Mesodermal cell (in vitro differentiated cells): ENCODE data around the gene HSDL1.

Experiments used
- H3K27ac ChIP-seq: 2 replicates; pipeline ENCODE4 v1.7.0; 2013; ENCODE audit warnings: mild to moderate bottlenecking, low read depth, low read length, moderate library complexity; ENCODE audit not compliant: severe bottlenecking
- H3K36me3 ChIP-seq: 2 replicates; pipeline ENCODE4 v1.7.1; 2013; ENCODE audit warnings: mild to moderate bottlenecking, low read length, moderate library complexity; ENCODE audit not compliant: control insufficient read depth, insufficient read depth
- H3K4me1 ChIP-seq: one replicate; pipeline ENCODE4 v1.7.1; 2013; ENCODE audit warnings: mild to moderate bottlenecking, low read length; ENCODE audit not compliant: insufficient read depth, control insufficient read depth, poor library complexity, severe bottlenecking
- H3K4me3 ChIP-seq: 2 replicates; pipeline ENCODE4 v1.7.0; 2013; ENCODE audit warnings: low read length, control low read depth, mild to moderate bottlenecking; ENCODE audit not compliant: insufficient read depth, poor library complexity, severe bottlenecking; ENCODE audit errors: extremely low read depth
- H3K9me3 ChIP-seq: 2 replicates; pipeline ENCODE4 v1.7.1; 2013; ENCODE audit warnings: mild to moderate bottlenecking, low read length, moderate library complexity; ENCODE audit not compliant: control insufficient read depth
- WGBS, 2 experiments: methylation state at CpG; one replicate each; pipeline ENCODE4 v1.1.5; 2013; ENCODE audit warnings: missing lambda C conversion rate in 2 of 2; ENCODE audit not compliant: insufficient coverage in 2 of 2; 5-methylcytosine and 5-hydroxymethylcytosine counted together

Gene HSDL1

GRCh38 chr16:84138500-84138823 is 6.5 kb downstream of the HSDL1 start:
- Histone ChIP-seq H3K9me3 (no peaks in the 10 kb centered on the region), H3K4me1 (peaks cover 25% of the 10 kb centered on the region), H3K27ac (peak overlapping the region; percentile 59), H3K36me3 (peaks cover 12% of the 10 kb centered on the region), H3K4me3 (no peak overlapping the region)
- 43% methylated on average over 1 of the region's 2 CpGs for WGBS, 2 experiments

- no peak overlapping the region for H3K27ac ChIP-seq
- H3K9me3 ChIP-seq, result no peaks in the 10 kb centered on the region
- WGBS, 2 experiments, result 83 to 90% methylated on average over 2 to 6 of the region's 7 CpGs
- H3K36me3 ChIP-seq, result peaks cover 10% of the 10 kb centered on the region
- H3K4me3 ChIP-seq, result no peak overlapping the region
- H3K4me1 ChIP-seq, result peaks cover 25% of the 10 kb centered on the region
Observed at GRCh38 chr16:84137769-84138357, 7.1 kb downstream of the HSDL1 start.

- Histone ChIP-seq H3K4me1 (peaks cover 25% of the 10 kb centered on the region), H3K4me3 (no peak overlapping the region), H3K9me3 (no peaks in the 10 kb centered on the region), H3K36me3 (peaks cover 8% of the 10 kb centered on the region), H3K27ac (no peak overlapping the region)
- WGBS, 2 experiments, result 89 to 93% methylated on average over 7 of the region's 8 CpGs
Observed at GRCh38 chr16:84137287-84137686, 7.7 kb downstream of the HSDL1 start.

- 95 to 97% methylated on average over 6 to 7 of the region's 11 CpGs for WGBS, 2 experiments
- peaks cover 7% of the 10 kb centered on the region for H3K36me3 ChIP-seq
- no peak overlapping the region for H3K27ac ChIP-seq
- peaks cover 25% of the 10 kb centered on the region for H3K4me1 ChIP-seq
- no peak overlapping the region for H3K4me3 ChIP-seq
- H3K9me3 ChIP-seq, result no peaks in the 10 kb centered on the region
Observed at GRCh38 chr16:84136331-84137125, 8.4 kb downstream of the HSDL1 start.

GRCh38 chr16:84132527-84133285 is 12.3 kb downstream of the HSDL1 start:
- H3K4me3 ChIP-seq, result no peak overlapping the region
- H3K4me1 ChIP-seq, result peaks cover 8% of the 10 kb centered on the region
- 88% methylated on average over 3 of the region's 7 CpGs for WGBS, 2 experiments
- H3K9me3 ChIP-seq, result no peaks in the 10 kb centered on the region
- peaks cover 27% of the 10 kb centered on the region for H3K36me3 ChIP-seq
- no peak overlapping the region for H3K27ac ChIP-seq

GRCh38 chr16:84131117-84131516 is 13.9 kb downstream of the HSDL1 start:
- Histone ChIP-seq H3K4me3 (no peak overlapping the region), H3K9me3 (no peaks in the 10 kb centered on the region), H3K4me1 (peaks cover 2% of the 10 kb centered on the region), H3K27ac (no peak overlapping the region), H3K36me3 (peaks cover 38% of the 10 kb centered on the region)
- WGBS, 2 experiments, result 85 to 96% methylated on average over 5 of the region's 5 CpGs

GRCh38 chr16:84124257-84125073 is 20.5 kb downstream of the HSDL1 start:
- WGBS, 2 experiments, result 95 to 98% methylated on average over 5 to 6 of the region's 7 CpGs
- Histone ChIP-seq H3K4me3 (no peak overlapping the region), H3K27ac (no peak overlapping the region), H3K9me3 (no peaks in the 10 kb centered on the region), H3K36me3 (peaks cover 42% of the 10 kb centered on the region), H3K4me1 (no peaks in the 10 kb centered on the region)

DNA sequence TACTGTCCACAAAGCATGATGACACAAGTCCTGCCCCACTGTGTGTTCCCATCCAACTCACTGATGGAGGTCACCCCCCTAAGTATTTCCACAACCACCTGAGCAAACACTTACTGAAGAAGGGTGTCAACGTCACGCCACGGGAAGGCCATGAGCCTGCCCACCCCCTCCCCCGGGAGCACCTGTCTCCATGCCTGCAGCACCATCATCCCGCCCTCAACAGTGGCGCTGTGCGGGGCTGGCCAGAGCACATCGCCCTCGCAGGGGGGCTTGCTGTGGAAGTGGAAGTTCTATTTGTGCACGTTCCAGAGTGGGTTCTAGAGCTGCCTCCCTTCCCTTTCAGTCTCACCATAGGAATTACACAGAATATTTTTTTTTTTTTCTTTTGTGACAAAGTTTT is 24.0 kb downstream of the HSDL1 start:
- Histone ChIP-seq H3K4me3 (no peak overlapping the region), H3K9me3 (no peaks in the 10 kb centered on the region), H3K27ac (no peak overlapping the region), H3K36me3 (peaks cover 25% of the 10 kb centered on the region), H3K4me1 (no peaks in the 10 kb centered on the region)
- WGBS, 2 experiments, result 98 to 100% methylated on average over 5 to 9 of the region's 10 CpGs

DNA sequence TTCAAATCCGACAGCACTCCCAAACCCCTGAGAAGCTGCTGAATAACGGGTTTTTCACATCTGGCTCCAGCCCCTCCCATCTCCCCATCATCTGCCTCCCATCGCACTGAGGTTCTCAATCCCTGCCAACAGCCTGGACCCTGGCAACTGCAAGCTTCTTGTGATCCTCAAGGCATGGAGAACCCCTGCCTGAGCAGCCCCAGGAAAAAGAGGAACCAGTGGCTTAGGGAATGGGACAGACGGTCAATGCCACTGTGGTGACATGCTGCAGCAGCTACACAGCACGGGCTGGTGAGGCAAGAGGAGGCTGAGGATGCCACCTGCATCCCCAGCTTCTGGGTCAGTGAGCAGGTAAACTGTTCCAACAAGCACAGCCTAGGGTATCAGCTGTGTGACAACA is 25.0 kb downstream of the HSDL1 start:
- Histone ChIP-seq H3K36me3 (peaks cover 25% of the 10 kb centered on the region), H3K27ac (no peak overlapping the region), H3K9me3 (no peaks in the 10 kb centered on the region), H3K4me3 (no peak overlapping the region), H3K4me1 (peaks cover 2% of the 10 kb centered on the region)
- WGBS, 2 experiments, result 83 to 92% methylated on average over 3 to 5 of the region's 5 CpGs

GRCh38 chr16:84119368-84119767 is 25.6 kb downstream of the HSDL1 start:
- Histone ChIP-seq H3K4me3 (no peak overlapping the region), H3K9me3 (no peaks in the 10 kb centered on the region), H3K36me3 (peaks cover 22% of the 10 kb centered on the region), H3K27ac (no peak overlapping the region), H3K4me1 (peaks cover 2% of the 10 kb centered on the region)
- 93 to 96% methylated on average over 13 of the region's 13 CpGs for WGBS, 2 experiments
